Heart right ventricle (tissue), 16 donors: ENCODE measurements around the gene GPX2. TPM values are rescaled to one million over a fixed set of nuclear protein-coding genes. Genes with fewer than 3 reads are reported as not detected.

Experiments used
- ATAC-seq, 8 donors: fragments of 200-7000 bp; cut with Tn5 transposase; one replicate each; pipeline ENCODE4 v1.9.1; 2020; ENCODE audit warnings: mild to moderate bottlenecking in 8 of 8, moderate library complexity in 8 of 8, moderate number of reproducible peaks in 1 of 8
- DNase-seq, 2 donors: peaks; one replicate each; pipeline ENCODE4 v3.0.0-alpha.2; 2020
- H3K27ac ChIP-seq, 10 donors: fragments of 200-600 bp; sonication (generic) in 2 of 10; one replicate each; pipeline versions ENCODE4 v1.5.0 to v1.8.0; 2020 to 2022; ENCODE audit warnings: mild to moderate bottlenecking in 3 of 10
- H3K27me3 ChIP-seq, 7 donors: fragments of 200-600 bp; one replicate each; pipeline ENCODE4 v1.8.0; 2021 to 2022; ENCODE audit warnings: mild to moderate bottlenecking in 2 of 7
- H3K36me3 ChIP-seq, 9 donors: fragments of 200-600 bp; sonication (generic) in 1 of 9; one replicate each; pipeline versions ENCODE4 v1.5.0 to v1.8.0; 2020 to 2022; ENCODE audit warnings: mild to moderate bottlenecking in 2 of 9
- H3K4me1 ChIP-seq, 9 donors: fragments of 200-600 bp; sonication (generic) in 1 of 9; one replicate each; pipeline versions ENCODE4 v1.5.0 to v1.8.0; 2020 to 2022; ENCODE audit warnings: mild to moderate bottlenecking in 4 of 9
- H3K4me3 ChIP-seq, 10 donors: fragments of 200-600 bp; sonication (generic) in 2 of 10; one replicate each; pipeline versions ENCODE4 v1.5.0 to v1.8.0; 2020 to 2022; ENCODE audit warnings: mild to moderate bottlenecking in 7 of 10, moderate library complexity in 2 of 10
- H3K9me3 ChIP-seq, 11 donors: fragments of 200-600 bp in 10 of 11; sonication (generic) in 2 of 11; one replicate each; pipeline versions ENCODE4 v1.5.0 to v1.8.0; 2013 to 2022; ENCODE audit warnings: mild to moderate bottlenecking in 2 of 11, control low read depth in 1 of 11, moderate library complexity in 1 of 11
- CTCF ChIP-seq, 9 donors: fragments of 200-600 bp; sonication (generic) in 2 of 9; IDR thresholded peaks; one replicate each; pipeline versions ENCODE4 v1.5.0 to v1.8.0; 2021 to 2022; ENCODE audit warnings: antibody characterized with exemption in 9 of 9, mild to moderate bottlenecking in 5 of 9, moderate library complexity in 1 of 9
- WGBS, 2 donors: extraction: QIAGEN DNeasy Blood & Tissue Kit; methylation state at CpG; one replicate each; pipeline ENCODE4 v1.1.7; 2013; ENCODE audit warnings: inconsistent platforms in 1 of 2; 5-methylcytosine and 5-hydroxymethylcytosine counted together
- intact Hi-C, 10 donors: fragments of 100-400 bp; cut with DNase I; formaldehyde crosslinking; loops; one replicate each; pipeline versions ENCODE4 v1.11.1 to v1.14.2; 2022
- polyA plus RNA-seq, 2 donors: library from polyadenylated mRNA; stranded (reverse); fragments of 200-250 nt; gene quantifications; one replicate each; pipeline ENCODE4 v1.2.3, GENCODE V29; 2013
- total RNA-seq, 10 donors: library from RNA; stranded (reverse); fragmentation: NEBNext Ultra II Directional in 3 of 10; extraction: Animal tissue kit (Norgen Biotek cat#: 25700) in 3 of 10; gene quantifications; one replicate each; pipeline versions ENCODE4 v1.2.1 to v1.2.4, GENCODE V29; 2021 to 2023
- donor health status: Arrhythmogenic right ventricular cardiomyopathy.
- donor health status: ischemic (EF 13 %, LVEDD 7.1; RV severe dilation, severe dysfunction).
- donor health status: healthy with polysubstance abuse.
- donor health status: DM: no; HTN: yes; CAD: no.
- donor health status: DM: no; HTN: no; CAD: no.
- donor health status: ischemic (EF 25% LVEDD 6.9; RV normal size, moderate dysfunction).
- donor health status: ischemic (EF 25% LVEDD 5.7; RV mildly dilated, moderate dysfunction).
- donor health status: healthy.
- donor health status: DM: yes; HTN: yes; CAD: no.
- donor health status: Ischemic cardiomyopathy.
- donor health status: ischemic (EF 35%, LVEDD 5.7; RV mildly dilated, moderate dysfunction).
- donor health status: nonischemic (EF 11% LVEDD 7.7; RV severe dilation, severe dysfunction).
- donor health status: DM: yes; HTN: yes; CAD: no.
- donor health status: PGD.
- donor health status: ischemic (EF 29% LVEDD 5.4; RV normal size, mild dysfunction).
- donor health status: nonischemic (EF 23%, LVEDD 6.1; RV moderate dilation, normal function).

Gene GPX2
- total and polyA plus RNA-seq, 12 donors, result not detected

DNA sequence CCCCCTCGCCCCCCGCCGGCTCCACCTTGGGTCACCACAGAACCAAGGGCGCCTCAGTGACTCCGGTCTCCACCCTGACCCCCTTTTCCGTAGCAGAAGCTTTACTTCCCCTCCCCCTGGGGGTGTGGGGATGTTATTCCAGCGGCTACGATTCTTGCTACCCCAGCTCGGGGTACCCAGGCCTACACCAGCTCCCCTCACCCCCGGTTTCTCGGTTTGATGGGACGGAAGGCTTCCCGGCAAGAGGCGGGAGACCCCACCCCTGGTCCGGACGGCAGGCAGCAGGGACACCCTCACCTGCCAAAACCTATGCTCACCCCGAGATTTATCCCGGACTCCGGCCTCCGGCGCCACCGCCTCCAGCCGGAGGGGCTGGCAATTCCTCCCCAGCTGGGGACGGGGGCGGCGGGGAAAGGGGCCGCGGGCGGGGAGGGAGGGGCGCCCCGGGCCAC is 29.0 kb upstream of the GPX2 start:
- peak overlapping the region in 3 of 10 donors; percentile 4 to 53 (median 53) for H3K27ac ChIP-seq
- ATAC-seq, result peak in 4 of 8 donors; percentile 5 to 22 (median 15)
- intact Hi-C loops, result loop anchor here in 2 of 10 donors (5.0 to 10.0 kb wide), 4 partner anchors 54 to 373 kb away; partner anchors contain the start of gene CHURC1 (in 1 of the 2)

DNA sequence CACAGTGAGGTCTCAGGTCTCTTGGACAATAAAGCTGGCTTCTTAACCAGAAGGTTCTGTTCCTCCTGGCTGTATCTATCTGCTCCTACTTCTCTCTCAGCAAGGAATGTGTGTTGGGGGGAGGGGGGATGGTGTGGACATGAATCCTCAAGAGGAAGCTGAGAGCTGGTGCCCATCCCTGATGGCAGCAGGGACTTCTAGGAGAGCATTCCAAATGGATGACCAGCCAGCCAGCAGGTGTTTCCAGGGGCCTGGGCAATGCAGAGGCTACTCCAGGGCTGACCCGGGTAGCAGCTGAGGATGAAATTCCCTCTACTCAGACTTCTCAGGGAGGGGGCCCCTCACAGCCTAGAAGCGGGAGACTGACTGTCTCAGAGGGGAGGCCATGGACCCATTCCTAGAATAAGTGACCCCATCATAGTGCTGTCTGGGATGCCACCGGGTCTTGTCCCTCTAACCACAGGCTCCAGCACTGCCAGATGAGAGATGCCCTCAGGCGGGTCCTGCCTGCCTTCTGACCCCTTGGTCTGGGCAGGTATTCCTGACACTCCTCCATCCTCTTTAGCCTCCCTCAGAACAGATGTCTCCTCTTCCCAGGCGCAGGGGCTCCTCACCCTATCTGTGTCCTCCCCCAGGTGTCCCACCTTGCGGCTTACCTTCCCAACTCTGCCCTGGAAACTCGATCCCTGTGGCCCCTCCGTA is 28.4 kb upstream of the GPX2 start:
- H3K27ac ChIP-seq, result no peak overlapping the region
- TF ChIP-seq CTCF (IDR thresholded peaks at IDR 0.05), result no peak
- H3K4me1 ChIP-seq, result peaks cover 3 to 20% (median 11%) of the 10 kb centered on the region in 9 donors
- ATAC-seq, result peak in 4 of 8 donors; percentile 4 to 42 (median 14)
- H3K4me3 ChIP-seq, result peak overlapping the region in 9 of 10 donors; percentile 71 to 90 (median 76)
- DNase-seq, result no peak
- no peaks in the 10 kb centered on the region for H3K36me3 ChIP-seq
- intact Hi-C loops, result loop anchor here in 2 of 10 donors (5.0 to 10.0 kb wide), 4 partner anchors 54 to 374 kb away; partner anchors contain the start of gene CHURC1 (in 1 of the 2)
- H3K27me3 ChIP-seq, result peaks cover 0 to 22% (median 0%) of the 10 kb centered on the region in 7 donors
- WGBS, 2 donors, result 64% methylated on average over 8 of the region's 8 CpGs
- H3K9me3 ChIP-seq, result no peaks in the 10 kb centered on the region

More for the DNA sequence above, 29.0 kb upstream of the GPX2 start:
- Histone ChIP-seq H3K9me3 (no peaks in the 10 kb centered on the region), H3K36me3 (no peaks in the 10 kb centered on the region), H3K27me3 (peaks cover 0 to 22% (median 0%) of the 10 kb centered on the region in 7 donors), H3K4me1 (peaks cover 3 to 20% (median 11%) of the 10 kb centered on the region in 9 donors), H3K4me3 (peak overlapping the region; percentile 50 to 90 (median 75))
- no peak for TF ChIP-seq CTCF (IDR thresholded peaks at IDR 0.05)
- WGBS, 2 donors, result 4% methylated on average over 31 of the region's 31 CpGs
- no peak for DNase-seq

- 91% methylated on average over 3 of the region's 3 CpGs for WGBS, 2 donors
- Histone ChIP-seq H3K9me3 (no peaks in the 10 kb centered on the region), H3K4me1 (peaks cover 3 to 20% (median 11%) of the 10 kb centered on the region in 9 donors), H3K27me3 (peaks cover 0 to 22% (median 0%) of the 10 kb centered on the region in 7 donors), H3K36me3 (no peaks in the 10 kb centered on the region), H3K4me3 (no peak overlapping the region), H3K27ac (no peak overlapping the region)
- intact Hi-C loops, result loop anchor here in 2 of 10 donors (5.0 to 10.0 kb wide), 4 partner anchors 53 to 375 kb away; partner anchors contain the start of gene CHURC1 (in 1 of the 2)
- no peak for TF ChIP-seq CTCF (IDR thresholded peaks at IDR 0.05)
- DNase-seq (no peak), ATAC-seq (no peak)
Observed at GRCh38 chr14:64970041-64970440, 27.5 kb upstream of the GPX2 start.

- no peak overlapping the region for H3K4me3 ChIP-seq
- no peak for TF ChIP-seq CTCF (IDR thresholded peaks at IDR 0.05)
- H3K27ac ChIP-seq, result no peak overlapping the region
- 87 to 94% methylated on average over 6 of the region's 6 CpGs for WGBS, 2 donors
- no peaks in the 10 kb centered on the region for H3K9me3 ChIP-seq
- ATAC-seq (no peak), DNase-seq (no peak)
- H3K36me3 ChIP-seq, result no peaks in the 10 kb centered on the region
- intact Hi-C loops, result no loop called here
- peaks cover 0 to 22% (median 0%) of the 10 kb centered on the region in 7 donors for H3K27me3 ChIP-seq
- peaks cover 3 to 20% (median 11%) of the 10 kb centered on the region in 9 donors for H3K4me1 ChIP-seq
Observed at GRCh38 chr14:64968651-64969050, 26.1 kb upstream of the GPX2 start.
